ENCODE results near the gene ARFGAP1. TPM values are rescaled to one million over a fixed set of nuclear protein-coding genes. Genes with fewer than 3 reads are reported as not detected.

ARFGAP1 gene
- total and polyA plus RNA-seq, 2 donors (not counting 3 experiments of a cell fraction or from before 2014, with no cell fraction given) = 93.7 to 126 TPM

- dilution Hi-C loops (cut with MboI; ENCODE audit: extremely low pct_ligation_motif_present, low sequenced_read_pairs) (no loop called here), intact Hi-C loops (cut with micrococcal nuclease) (no loop called here)
- DNase-seq (ENCODE audit: low read depth, low spot score) (no peak), FAIRE-seq (no peak)
- Histone ChIP-seq H3K9ac (replicated peaks; ENCODE audit: extremely low read depth, insufficient read depth, low read length) (no peak overlapping the region), H3K9me3 (replicated peaks; ENCODE audit: control insufficient read depth, insufficient read depth, low read length) (no peaks in the 10 kb centered on the region), H3K27me3 (ENCODE audit: control insufficient read depth in 2 of 2, insufficient read depth in 2 of 2, low read length in 2 of 2) (no peaks in the 10 kb centered on the region), H3K27ac (ENCODE audit: insufficient read depth, low read depth, low read length) (no peak overlapping the region), H3K36me3 (ENCODE audit: control insufficient read depth in 2 of 2, extremely low read depth in 1 of 2, insufficient read depth in 2 of 2, low read length in 2 of 2) (no peaks in the 10 kb centered on the region), H2AFZ (ENCODE audit: low read depth, low read length) (no peak overlapping the region), H3K4me3 (replicated peaks in 1 of 3; ENCODE audit: insufficient read depth in 1 of 3, low read depth in 1 of 3, low read length in 3 of 3) (no peak overlapping the region), H3K79me2 (ENCODE audit: control insufficient read depth, insufficient read depth, low read length) (no peaks in the 10 kb centered on the region), H3K4me2 (ENCODE audit: insufficient read depth, low read length) (no peak overlapping the region), H4K20me1 (replicated peaks; ENCODE audit: control insufficient read depth, extremely low read depth, insufficient read depth, low read length) (no peaks in the 10 kb centered on the region), H3K4me1 (ENCODE audit: control insufficient read depth, extremely low read depth, insufficient read depth, low read length) (no peaks in the 10 kb centered on the region), H3K9me1 (replicated peaks; ENCODE audit: control insufficient read depth, extremely low read depth, insufficient read depth, low read length) (no peaks in the 10 kb centered on the region)
- TF ChIP-seq GATA2 (IDR thresholded peaks at IDR 0.05; ENCODE audit: insufficient read depth, insufficient read length, low read depth, low read length) = no peak
- TF ChIP-seq, protein P1, sequence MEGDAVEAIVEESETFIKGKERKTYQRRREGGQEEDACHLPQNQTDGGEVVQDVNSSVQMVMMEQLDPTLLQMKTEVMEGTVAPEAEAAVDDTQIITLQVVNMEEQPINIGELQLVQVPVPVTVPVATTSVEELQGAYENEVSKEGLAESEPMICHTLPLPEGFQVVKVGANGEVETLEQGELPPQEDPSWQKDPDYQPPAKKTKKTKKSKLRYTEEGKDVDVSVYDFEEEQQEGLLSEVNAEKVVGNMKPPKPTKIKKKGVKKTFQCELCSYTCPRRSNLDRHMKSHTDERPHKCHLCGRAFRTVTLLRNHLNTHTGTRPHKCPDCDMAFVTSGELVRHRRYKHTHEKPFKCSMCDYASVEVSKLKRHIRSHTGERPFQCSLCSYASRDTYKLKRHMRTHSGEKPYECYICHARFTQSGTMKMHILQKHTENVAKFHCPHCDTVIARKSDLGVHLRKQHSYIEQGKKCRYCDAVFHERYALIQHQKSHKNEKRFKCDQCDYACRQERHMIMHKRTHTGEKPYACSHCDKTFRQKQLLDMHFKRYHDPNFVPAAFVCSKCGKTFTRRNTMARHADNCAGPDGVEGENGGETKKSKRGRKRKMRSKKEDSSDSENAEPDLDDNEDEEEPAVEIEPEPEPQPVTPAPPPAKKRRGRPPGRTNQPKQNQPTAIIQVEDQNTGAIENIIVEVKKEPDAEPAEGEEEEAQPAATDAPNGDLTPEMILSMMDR (IDR thresholded peaks at IDR 0.05; ENCODE audit: extremely low read depth in 1 of 2, insufficient read depth in 1 of 2, low read depth in 1 of 2, low read length in 2 of 2) = no peak
- TF ChIP-seq, protein P2, sequence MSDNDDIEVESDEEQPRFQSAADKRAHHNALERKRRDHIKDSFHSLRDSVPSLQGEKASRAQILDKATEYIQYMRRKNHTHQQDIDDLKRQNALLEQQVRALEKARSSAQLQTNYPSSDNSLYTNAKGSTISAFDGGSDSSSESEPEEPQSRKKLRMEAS (IDR thresholded peaks at IDR 0.05; ENCODE audit: insufficient read depth, insufficient read length) = no peak
- no peak for TF ChIP-seq MYC (IDR thresholded peaks at IDR 0.05; ENCODE audit: low read depth, low read length)
- TF ChIP-seq JUN (IDR thresholded peaks at IDR 0.05; ENCODE audit: borderline replicate concordance, insufficient read depth, insufficient read length, low read depth) = no peak
- no peak for TF ChIP-seq POLR2A (IDR thresholded peaks at IDR 0.05; ENCODE audit: low read depth, low read length)
- TF ChIP-seq POLR2AphosphoS5 (IDR thresholded peaks at IDR 0.05; ENCODE audit: insufficient read depth, low read depth, low read length) = no peak
- TF ChIP-seq EZH2 (IDR thresholded peaks at IDR 0.05; ENCODE audit: borderline replicate concordance, low read depth, low read length, severe bottlenecking) = no peak
- TF ChIP-seq FOS (IDR thresholded peaks at IDR 0.05; ENCODE audit: borderline replicate concordance, insufficient read depth, low read length) = no peak
- ChIA-PET POLR2A (no interaction called here), CTCF (interaction anchor here (5.1 kb wide), 1 partner anchor 75 kb away, joined by 267 read pairs; no protein-coding TSS in a partner anchor)
- BruUV-seq (replicated peaks) = no TSS peak
Observed at GRCh38 chr20:63306673-63307537, 34.3 kb downstream of the ARFGAP1 start.
